Stimulated activated CD4-positive, alpha-beta T cell treated with anti-CD3 and anti-CD28 coated beads, Interleukin-4, amount 100 ng/mL, for 1 hour (primary cell): ENCODE measurements around the gene EFCAB5.
"Not testable (repeated sequence)": the region's sequence is repeated elsewhere in the genome, so short reads cannot be mapped to it uniquely, and the experiment has no call there.

ENCODE experiments used
- DNase-seq: peaks from one replicate; pipeline ENCODE4 v3.0.0-alpha.2; 2020

Gene EFCAB5

DNA sequence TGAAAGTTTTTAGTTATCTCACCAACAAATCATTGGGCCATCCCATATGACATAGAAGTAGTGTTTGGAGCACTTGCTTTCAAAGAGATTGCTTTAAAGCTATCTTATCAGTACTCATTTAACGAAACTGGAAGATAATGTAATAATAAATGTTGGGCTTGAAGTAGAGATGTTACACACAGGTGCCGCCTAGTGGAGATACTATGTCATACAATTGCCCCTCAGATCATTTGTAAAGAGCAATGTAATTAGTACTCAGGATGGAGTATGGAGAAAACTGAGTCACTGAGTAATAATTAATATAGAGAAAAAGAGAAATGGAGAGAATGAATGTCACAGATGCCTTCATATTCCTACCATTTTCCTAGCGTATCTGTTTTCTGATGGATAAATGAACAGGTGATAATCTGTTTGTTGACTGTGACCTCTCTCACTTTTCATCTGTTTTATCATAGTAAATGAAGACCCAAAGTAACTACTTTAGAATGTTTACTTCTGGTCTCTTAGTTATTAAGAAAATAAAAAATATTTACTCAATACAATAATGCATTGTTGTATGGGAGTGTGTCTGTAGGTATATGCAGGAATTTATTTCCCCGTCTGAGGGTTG lies 80.4 kb downstream of the EFCAB5 start:
- peak; percentile 4 for DNase-seq

DNA sequence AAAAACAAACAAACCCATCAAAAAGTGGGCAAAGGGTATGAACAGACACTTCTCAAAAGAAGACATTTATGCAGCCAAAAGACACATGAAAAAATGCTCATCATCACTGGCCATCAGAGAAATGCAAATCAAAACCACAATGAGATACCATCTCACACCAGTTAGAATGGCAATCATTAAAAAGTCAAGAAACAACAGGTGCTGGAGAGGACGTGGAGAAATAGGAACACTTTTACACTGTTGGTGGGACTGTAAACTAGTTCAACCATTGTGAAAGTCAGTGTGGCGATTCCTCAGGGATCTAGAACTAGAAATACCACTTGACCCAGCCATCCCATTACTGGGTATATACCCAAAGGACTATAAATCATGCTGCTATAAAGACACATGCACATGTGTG lies 83.9 kb downstream of the EFCAB5 start:
- not testable (repeated sequence) for DNase-seq

DNA sequence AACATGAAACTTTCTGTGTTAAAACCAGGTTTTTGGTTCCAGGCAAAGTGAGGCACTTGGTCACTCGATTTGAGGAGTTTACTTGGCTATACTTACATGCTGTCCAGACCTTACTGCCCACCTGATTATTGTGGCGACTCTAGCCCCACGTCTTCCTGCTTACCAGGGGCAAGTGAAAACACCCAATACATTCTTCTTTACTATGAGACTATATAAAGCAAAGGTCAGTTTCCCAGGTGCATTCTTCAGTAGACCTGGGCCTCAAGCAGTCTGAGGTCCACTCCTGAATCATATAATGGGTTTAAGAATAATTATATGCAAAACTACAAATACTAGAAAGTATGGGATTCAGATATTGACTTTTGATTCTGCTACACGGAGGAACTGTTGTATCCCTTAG lies 86.2 kb downstream of the EFCAB5 start:
- DNase-seq = no peak

DNA sequence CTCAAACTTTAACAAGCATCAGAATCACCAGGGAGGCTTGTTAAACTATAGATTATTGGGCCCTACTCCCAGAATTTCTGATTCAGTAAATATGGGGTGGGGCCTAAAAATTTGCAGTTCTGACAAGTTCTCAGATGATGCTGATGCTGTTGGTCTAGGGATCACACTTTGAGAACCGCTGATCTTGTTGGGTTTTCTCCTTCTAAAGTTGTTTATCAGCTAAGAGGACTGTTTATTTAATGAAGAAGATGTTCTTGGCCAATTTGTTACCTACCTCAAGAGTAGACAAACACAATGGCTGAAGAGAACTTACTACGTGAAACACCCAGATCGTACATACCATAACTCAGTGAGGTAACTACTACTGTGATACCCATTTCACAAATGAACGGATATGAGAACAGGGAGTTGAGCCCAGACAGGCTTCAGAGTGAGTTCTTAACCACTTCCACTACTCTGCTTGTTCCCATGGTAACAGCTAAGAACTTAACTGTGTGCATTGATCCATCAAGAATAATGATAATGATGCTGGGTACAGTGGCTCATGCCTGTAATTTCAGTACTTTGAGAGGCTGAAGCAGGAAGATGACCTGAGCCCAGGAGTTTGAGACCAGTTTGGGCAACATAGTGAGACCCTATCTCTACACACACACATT lies 89.9 kb downstream of the EFCAB5 start:
- no peak for DNase-seq

DNA sequence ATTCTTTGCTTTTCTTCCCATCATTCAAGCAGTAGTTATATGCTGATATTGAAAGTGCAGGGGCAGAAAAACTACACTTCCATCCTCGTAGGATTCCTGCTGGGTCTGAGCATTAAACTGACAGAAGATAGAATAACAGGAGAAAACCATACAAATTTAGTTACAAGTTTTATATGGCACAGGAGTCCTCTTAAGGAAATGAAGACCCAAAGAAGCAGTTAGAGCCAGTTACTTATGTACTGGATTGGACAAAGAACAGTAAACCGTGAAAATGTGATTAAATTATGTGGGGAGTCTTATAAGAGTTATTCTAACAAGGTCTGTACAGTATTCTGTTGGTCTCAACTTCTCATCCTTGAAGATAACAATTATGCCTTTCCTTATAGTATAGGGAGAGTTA lies 93.9 kb downstream of the EFCAB5 start:
- DNase-seq = no peak

DNA sequence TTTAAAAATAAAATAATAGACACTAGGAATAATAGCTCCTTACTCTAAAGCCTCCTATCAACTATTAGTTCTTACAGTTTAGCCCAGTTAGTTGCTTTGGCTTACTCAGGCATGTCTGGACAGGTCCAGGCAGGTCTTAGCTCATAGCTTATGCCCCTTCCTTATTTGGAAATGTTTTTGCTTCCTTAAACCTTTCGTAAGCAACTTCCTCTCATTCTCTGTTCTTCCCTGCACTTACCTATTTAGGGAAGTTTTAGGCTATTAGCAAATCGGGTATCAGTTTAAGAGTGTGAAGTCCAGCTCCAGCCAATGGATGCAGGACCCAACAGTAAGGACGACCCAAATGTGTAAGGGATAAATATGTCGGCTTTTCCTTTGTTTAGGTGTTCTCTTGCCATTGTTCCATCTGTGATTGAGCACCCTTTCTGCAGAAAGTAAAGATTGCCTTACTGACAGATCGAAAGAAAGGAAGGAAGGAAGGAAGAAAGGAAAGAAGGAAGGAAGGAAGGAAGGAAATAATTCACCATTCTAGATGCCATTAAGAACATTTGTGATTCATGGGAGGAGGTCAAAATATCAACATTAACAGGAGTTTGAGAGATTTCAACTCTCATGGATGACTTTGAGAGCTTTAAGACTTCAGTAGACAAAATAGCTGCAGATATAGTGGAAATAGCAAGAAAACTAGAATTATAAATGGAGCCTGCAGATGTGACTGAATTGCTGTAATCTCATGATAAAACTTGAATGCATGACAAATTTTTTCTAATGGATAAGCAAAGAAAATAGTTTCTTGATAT lies 99.5 kb downstream of the EFCAB5 start:
- not testable (repeated sequence) for DNase-seq

DNA sequence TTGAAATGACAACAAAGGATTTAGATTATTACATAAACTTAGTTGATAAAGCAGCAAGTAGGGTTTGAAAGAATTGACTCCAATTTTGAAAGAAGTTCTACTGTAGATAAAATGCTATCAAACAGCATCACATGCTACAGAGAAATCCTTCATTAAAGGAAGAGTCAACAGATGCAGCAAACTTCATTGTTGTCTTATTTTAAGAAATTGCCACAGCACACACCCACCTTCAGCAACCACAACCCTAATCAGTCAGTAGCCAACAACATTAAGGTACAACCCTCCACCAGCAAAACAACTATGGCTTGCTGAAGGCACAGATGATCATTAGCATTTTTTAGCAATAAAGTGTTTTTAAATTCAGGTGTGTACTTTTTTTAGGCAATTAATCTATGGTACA lies 100.1 kb downstream of the EFCAB5 start:
- no peak for DNase-seq

DNA sequence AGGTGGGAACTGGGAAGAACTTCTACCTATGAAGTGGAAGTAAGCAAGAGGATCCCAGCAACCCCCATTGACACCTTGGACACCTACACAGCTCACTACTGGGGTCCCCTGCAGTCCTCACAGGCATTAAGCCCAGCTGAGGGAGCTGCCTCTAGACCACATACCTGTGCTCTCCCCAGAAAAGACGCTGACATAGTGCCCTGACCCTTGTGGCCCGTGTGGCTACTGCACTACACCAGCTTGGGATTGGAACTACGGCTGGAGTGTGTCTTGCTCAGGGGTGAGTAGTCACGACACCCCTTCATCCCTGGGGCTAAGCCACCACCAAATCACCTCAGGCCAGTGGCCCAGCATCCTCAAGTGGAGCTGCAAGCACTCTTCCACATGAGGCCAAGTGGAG lies 120.9 kb downstream of the EFCAB5 start:
- no peak for DNase-seq

DNA sequence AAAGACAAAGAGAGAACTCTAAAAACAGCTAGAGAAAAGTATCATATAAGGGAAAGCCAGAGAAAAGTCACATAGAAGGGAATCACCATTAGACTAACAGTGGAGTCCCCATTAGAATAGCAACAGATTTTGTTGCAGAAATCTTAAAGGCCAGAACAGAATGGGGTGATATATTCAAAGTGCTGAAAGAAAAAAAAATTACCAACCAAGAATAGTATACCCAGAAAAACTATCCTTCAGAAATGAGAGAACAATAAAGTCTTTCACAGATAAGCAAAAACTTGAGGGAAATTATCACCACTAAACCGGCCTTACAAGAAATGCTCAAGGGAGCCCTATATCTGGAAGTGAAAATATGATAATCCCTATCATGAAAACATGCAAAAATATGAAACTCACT lies 123.3 kb downstream of the EFCAB5 start:
- DNase-seq = no peak

DNA sequence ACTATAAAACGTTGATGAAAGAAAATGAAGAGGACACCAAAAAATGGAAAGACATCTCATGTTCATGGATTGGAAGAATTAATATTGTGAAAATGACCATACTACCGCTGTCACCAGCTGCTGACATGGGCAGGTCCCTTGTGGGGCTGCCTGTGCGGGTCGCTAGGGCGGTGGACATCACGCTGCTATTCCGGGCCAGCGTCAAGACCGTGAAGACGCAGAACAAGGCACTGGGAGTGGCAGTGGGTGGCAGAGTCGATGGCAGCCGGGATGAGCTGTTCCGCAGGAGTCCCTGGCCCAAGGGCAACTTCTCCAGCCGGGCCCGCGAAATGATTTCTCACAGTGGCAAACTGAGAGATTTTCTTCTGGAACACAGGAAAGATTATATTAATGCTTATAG lies 127.0 kb downstream of the EFCAB5 start:
- no peak for DNase-seq

DNA sequence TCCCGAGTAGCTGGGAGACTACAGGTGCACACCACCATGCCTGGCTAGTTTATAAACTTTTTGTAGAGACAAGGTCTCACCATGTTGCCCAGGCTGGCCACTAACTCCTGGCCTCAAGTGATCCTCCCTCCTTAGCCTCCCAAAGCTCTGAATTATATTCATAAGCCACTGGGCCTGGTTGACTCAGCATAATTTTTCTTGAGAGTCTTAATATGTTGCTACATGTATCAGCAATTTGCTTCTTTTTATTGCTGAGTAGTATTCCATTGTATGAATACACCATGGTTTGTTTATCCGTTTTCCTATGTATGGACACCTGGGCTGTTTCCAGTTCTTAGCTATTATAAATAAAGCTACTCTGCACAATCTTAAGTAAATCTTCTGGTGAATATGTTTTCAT lies 132.8 kb downstream of the EFCAB5 start:
- DNase-seq = no peak

DNA sequence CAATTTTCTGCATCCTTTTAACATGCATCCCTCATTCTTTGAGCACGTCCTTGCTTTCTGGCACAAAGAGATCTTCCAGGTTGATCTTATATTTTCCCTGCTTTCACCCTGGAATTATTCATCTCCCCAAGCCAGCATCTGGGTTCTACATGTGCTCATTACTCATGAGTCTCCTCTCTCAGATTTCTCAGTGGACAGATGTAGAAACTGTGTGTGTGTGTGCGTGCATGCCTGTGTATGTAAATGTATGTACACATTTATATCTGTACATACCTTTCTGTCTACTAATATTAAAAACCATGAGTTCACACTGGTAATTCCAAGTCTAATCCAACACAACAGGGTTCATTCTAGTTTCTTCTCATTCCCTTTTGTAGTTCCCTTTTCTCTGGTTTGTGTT lies 133.3 kb downstream of the EFCAB5 start:
- DNase-seq = no peak

DNA sequence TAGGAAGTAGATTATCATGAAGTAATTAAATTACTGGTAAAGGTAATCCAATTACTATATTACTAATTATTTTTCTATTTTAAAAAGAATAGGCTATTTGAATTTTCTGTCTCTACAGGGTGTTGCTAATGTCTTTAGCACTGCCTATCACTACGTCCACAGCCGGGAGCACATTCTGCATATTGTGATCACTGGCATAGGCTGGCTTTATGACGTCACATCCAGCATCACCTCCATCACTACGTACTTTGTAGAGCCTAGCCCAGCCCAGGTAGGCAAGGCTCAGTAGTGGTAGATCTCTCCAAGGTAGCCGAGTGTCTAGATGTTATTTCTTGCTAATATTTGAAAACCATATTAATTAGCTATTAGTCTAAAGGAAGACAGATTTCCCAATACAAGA lies 141.3 kb downstream of the EFCAB5 start:
- no peak for DNase-seq

DNA sequence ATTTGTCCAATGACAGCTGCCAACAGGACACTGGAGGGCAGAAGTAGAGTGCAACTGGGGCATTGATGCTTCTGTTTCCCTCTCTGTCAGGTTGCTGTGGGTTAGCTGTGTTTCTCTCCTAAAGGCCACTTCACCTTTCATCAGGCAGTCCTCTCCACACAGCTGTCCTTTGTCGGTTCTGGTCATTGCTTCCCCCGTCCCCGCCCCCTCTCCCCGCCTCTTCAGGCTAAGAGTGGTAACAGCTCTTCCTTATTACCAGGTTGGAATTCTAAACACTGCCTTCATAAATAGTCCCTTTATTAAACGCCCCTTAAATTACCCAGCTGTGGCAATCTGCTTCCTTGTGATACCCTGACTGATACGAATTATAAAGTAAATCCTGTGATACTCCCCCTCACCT lies 143.4 kb downstream of the EFCAB5 start:
- DNase-seq = no peak

DNA sequence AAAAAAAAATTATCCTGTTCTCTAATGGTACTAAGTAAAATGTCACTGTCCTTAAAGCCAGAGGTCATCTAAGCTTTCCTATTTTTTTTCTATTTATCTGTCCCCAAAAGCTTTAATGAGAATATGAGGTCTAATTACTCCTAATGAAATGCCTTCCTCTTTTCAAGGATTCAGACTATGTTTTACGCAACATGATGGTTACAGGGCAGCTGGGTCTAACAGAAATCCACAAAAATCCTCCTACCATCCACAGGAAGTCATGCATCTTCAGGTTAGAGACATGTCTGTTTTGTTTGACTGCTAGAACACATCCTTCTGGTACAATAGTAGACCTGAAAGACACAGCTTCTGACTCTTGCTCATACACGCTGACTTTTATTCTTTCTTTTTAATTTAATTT lies 145.5 kb downstream of the EFCAB5 start:
- DNase-seq = no peak

DNA sequence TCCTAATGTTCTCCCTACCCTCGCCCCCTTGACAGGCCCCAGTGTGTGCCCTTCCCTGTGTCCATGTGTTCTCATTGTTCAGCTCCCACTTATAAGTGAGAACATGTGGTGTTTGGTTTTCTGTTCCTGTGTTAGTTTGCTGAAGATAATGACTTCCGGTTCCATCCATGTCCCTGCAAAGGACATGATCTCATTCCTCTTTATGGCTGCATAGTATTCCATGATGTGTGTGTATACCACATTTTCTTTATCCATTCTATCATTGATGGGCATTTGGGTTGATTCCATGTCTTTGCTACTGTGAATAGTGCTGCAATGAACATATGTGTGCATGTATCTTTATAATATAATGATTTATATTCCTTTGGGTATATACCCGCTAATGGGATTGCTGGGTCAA lies 146.0 kb downstream of the EFCAB5 start:
- DNase-seq = not testable (repeated sequence)

DNA sequence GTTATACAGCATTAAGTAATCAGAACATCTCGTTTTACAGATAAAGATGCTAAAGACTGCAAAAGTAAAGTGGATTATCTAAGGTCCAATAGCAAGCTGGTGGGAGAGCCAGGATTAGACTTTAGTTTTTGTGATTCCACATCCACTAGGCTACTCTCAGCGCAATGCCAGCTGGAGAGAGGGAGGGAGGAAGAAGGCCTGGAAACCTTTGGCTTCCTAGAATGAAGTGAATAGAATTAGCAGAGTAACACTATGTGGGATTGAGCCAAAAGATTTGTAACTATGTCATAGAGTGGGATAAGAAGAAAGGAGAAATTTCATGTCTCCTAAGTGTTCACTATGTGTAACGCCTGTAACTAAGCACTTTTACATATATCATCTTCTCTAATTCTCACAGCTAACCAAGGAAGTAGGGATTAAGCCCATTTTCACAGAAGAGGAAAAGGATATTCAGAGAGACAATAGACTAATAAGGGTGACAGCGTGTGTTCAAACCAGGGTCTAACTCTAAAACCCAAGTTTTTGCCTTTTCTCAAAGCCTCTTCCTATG lies 149.8 kb downstream of the EFCAB5 start:
- no peak for DNase-seq

DNA sequence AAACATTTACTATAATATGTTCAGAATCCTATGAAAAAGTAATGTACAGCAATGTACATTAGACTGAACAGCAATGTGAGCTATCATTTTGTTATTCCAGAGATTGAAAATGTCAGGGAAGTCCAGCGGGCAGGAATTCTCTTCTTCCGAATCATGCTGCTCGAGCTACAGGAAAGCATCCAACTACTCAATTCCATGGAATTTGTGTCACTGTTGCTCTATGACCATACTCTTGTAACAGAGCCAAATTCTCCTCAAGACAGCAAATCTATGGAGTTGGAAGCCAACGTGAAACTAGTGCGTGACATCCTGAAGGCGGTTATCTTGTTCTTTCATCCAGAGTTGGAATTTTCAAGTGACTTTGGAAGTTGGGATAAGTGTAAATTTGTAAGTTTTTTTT lies 150.3 kb downstream of the EFCAB5 start:
- no peak for DNase-seq

DNA sequence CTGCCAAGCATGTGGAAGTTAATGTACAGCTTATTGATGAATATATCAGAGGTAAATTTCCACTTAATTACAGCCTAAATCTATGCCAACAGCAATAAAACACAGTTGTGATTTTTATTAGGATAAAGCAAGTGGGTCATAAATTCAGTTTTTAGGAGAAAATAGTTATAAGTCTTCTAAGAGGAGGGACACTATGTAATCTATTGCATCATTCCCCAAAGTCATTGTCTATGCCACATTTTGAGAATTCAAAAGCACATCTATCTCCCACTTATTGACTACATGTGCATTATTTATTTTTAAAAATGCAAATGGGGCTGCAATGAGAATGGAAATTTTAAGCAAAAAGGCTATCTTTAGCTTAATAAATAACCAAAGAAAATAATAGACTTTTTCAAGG lies 151.5 kb downstream of the EFCAB5 start:
- DNase-seq = no peak

DNA sequence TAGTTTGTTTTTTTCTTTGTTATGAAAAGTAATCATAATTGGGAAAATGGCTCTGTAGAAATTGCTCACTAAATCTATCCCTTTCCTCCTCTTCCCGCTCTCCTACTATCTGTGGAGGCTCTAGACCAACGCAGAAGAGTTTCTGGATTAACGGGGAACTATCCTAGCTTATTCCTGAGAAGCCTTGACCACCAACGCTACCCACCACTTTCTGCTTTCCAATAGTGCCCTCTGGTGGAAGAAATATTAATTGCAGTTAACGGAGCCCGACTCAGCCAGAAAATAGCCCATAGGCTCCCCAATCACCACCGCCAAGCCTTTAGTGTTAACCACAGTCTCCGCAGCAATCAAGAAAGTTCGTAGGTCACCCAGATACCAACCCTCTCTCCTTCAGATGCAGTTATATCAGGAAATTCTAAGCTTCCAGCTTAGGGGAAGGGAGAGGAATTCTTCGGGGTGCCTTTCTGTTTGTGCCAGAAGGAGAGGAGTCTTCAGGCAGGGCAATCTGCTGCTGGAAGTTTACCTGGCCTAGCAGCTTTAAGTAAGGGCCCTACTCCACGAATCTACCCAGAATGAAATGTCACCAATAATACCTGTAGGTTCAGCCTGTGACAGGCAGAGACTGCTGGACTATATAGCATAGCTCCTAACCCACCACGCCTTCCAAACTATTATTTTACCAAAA lies 152.2 kb downstream of the EFCAB5 start:
- no peak for DNase-seq

DNA sequence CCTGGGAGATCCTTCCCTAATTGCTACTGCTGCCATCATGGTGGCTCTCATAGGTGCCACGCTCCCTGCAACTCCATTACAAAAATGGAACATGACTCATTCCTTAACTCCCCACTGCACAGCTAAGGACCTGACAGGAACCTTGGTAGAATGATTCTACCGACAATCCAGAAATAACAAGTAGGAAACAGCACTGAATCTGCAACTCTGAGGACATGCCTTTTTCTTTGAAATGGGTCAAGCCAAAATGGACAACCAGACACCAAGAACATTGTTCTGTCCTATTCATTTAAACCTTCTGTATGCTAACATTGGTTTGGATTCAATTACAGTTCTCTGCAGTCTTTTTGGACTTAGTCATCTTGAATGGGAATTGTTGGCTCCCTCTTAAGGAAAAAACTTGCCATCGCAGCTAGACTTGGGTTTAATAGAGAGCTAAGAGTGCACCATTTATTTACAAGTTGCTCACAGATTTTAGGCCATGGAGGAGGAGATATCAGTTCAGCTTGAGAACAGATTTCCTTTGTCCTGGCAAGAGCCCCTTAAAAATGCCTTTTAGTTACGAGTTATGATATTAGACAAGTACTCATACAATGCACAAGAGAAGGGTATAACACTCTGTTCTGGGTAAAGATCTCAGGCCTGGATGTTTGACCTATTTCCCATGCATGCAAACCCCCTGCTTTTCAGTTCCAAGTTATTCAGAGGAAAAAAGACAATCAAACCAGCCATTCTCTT lies 154.2 kb downstream of the EFCAB5 start:
- no peak for DNase-seq

DNA sequence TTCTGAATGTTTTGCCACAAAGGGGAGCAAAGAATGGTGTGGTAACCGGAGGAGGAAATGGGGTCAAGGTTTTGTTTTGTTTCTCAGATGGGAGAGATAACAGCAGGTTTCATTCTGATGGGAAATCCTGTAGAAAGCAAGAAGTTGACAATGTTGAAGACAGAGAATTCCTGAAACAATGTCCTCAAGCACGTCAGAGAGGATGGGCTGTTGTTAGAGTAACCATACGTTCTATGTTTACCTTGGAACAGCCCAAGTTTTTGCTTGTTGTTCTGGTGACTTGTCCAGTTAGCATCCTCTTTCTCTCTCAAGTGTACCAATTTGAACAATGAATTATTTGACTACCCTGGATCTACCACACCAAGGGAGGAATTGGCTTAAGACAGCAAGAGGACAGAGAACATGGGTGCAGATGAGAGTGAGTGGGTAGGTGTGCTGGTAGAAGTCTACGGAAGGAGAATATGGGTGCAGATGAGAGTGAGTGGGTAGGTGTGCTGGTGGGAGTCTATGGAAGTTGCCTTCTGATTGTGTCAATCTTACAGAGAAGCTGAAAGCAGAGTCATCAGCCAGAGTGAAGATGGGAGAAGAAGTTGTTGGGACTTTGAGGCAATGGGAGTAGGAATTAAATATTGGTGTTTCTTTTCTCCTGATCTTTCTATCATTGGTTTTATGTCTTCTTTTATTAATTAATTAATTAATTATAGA lies 160.4 kb downstream of the EFCAB5 start:
- no peak for DNase-seq
